ENCODE measurements around the gene DTX1.

DTX1 gene

GRCh38 chr12:113135178-113136127, 78.9 kb downstream of the DTX1 start, which contains the start of gene RASAL1 (continued):
- TF ChIP-seq REST (tag by site-specific recombination; IDR thresholded peaks at IDR 0.05) (no peak), ZNF544 (tag by site-specific recombination; IDR thresholded peaks at IDR 0.05) (no peak), CTCF (tag by site-specific recombination; IDR thresholded peaks at IDR 0.05) (peak; percentile 40; the same call in 1 of the 2 replicates), ZBTB8A (tag by site-specific recombination; IDR thresholded peaks at IDR 0.05) (no peak), KLF1 (tag by site-specific recombination; IDR thresholded peaks at IDR 0.05) (peak; percentile 81), ZNF426 (tag by site-specific recombination; IDR thresholded peaks at IDR 0.05) (no peak), ZFP37 (tag by site-specific recombination; IDR thresholded peaks at IDR 0.05) (no peak), PRDM1 (tag by site-specific recombination; IDR thresholded peaks at IDR 0.05) (no peak), ZNF585B (tag by site-specific recombination; IDR thresholded peaks at IDR 0.05) (no peak), ZNF548 (tag by site-specific recombination; IDR thresholded peaks at IDR 0.05) (no peak), ZNF324 (tag by site-specific recombination; IDR thresholded peaks at IDR 0.05) (no peak), ZNF658 (tag by site-specific recombination; IDR thresholded peaks at IDR 0.05) (no peak), YY2 (tag by site-specific recombination; IDR thresholded peaks at IDR 0.05) (no peak), ZNF639 (tag by site-specific recombination; IDR thresholded peaks at IDR 0.05) (no peak), ZFHX2 (tag by site-specific recombination; conservative IDR thresholded peaks at IDR 0.05) (peak; percentile 77; the same call in 1 of the 2 replicates), ZNF391 (tag by site-specific recombination; IDR thresholded peaks at IDR 0.05; ENCODE audit: borderline replicate concordance, low read depth) (0 out of 2 replicates have a peak, but pooled peaks have one; percentile 21), ZBTB48 (tag by site-specific recombination; IDR thresholded peaks at IDR 0.05) (no peak), ZNF10 (tag by site-specific recombination; IDR thresholded peaks at IDR 0.05) (no peak), ELK4 (IDR thresholded peaks at IDR 0.05; ENCODE audit: borderline replicate concordance, low read depth, low read length) (no peak), ZNF473 (tag by site-specific recombination; IDR thresholded peaks at IDR 0.05) (no peak), KLF10 (tag by site-specific recombination; IDR thresholded peaks at IDR 0.05) (no peak), INSM2 (tag by site-specific recombination; IDR thresholded peaks at IDR 0.05) (no peak), ZNF350 (tag by site-specific recombination; IDR thresholded peaks at IDR 0.05) (no peak), ZNF623 (tag by site-specific recombination; IDR thresholded peaks at IDR 0.05) (no peak), ZNF18 (tag by site-specific recombination; IDR thresholded peaks at IDR 0.05) (peak; percentile 53; the same call in 1 of the 2 replicates), ZBTB7A (tag by site-specific recombination; IDR thresholded peaks at IDR 0.05; ENCODE audit: low read depth) (no peak; the same call in 1 of the 2 replicates), ZNF23 (tag by site-specific recombination; IDR thresholded peaks at IDR 0.05; ENCODE audit: borderline replicate concordance) (no peak), ZNF146 (tag by site-specific recombination; IDR thresholded peaks at IDR 0.05) (no peak), ZNF596 (tag by site-specific recombination; IDR thresholded peaks at IDR 0.05) (no peak)

Measured in HEK293 (cell line).